ENCODE measurements around the gene AFP. TPM values are rescaled to one million over a fixed set of nuclear protein-coding genes. Genes with fewer than 3 reads are reported as not detected.

The AFP gene
- total and polyA plus RNA-seq, 2 donors, result 0.66 to 1.3 TPM

DNA sequence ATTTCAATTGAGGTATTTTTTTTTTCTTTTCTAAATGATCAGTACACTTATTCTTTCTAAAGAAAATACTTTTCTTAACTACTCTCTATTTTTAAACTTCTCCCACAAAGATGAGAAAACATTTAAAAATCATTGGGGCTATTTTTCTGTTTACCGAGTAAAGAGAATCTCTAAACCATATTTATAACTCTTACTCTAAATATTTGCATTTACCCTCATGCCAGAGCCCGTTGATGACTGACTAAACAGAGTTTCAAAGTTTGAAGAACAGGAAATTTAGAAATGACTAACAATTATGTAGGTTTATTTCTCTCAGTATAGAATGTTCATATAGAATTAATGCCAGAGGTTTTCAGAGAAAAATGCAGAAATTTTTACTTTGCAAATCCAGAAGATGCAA, 34.6 kb upstream of the AFP start:
- Histone ChIP-seq H3K27me3 (ENCODE audit: control insufficient read depth in 2 of 2, insufficient read depth in 1 of 2, low read length in 1 of 2) (peaks cover 0 to 5% of the 10 kb centered on the region in 2 donors), H3K27ac (ENCODE audit: low read depth in 1 of 2, low read length in 1 of 2) (no peak overlapping the region), H3K4me3 (ENCODE audit: low read length in 2 of 2) (no peak overlapping the region), H3K4me1 (ENCODE audit: control insufficient read depth in 2 of 2, insufficient read depth in 2 of 2, low read length in 2 of 2) (no peaks in the 10 kb centered on the region), H3K36me3 (ENCODE audit: control insufficient read depth in 2 of 2, insufficient read depth in 2 of 2, low read length in 1 of 2) (no peaks in the 10 kb centered on the region), H3K9me3 (ENCODE audit: control insufficient read depth in 2 of 2, insufficient read depth in 1 of 2, low read length in 1 of 2) (no peaks in the 10 kb centered on the region)
- DNase-seq (ENCODE audit: low read depth in 6 of 9, low spot score in 9 of 9), result no peak
- 89% methylated on average over 2 of the region's 2 CpGs for WGBS

DNA sequence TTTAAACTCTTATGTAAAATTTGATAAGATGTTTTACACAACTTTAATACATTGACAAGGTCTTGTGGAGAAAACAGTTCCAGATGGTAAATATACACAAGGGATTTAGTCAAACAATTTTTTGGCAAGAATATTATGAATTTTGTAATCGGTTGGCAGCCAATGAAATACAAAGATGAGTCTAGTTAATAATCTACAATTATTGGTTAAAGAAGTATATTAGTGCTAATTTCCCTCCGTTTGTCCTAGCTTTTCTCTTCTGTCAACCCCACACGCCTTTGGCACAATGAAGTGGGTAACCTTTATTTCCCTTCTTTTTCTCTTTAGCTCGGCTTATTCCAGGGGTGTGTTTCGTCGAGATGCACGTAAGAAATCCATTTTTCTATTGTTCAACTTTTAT, 32.0 kb upstream of the AFP start, which contains the start of gene ALB:
Gene ALB, plus strand, starts transcription at position 246 of the 400 bp plus-strand sequence. Its CDS starts 41 bp downstream, at position 287.
- Histone ChIP-seq H3K4me1 (ENCODE audit: control insufficient read depth in 2 of 2, insufficient read depth in 2 of 2, low read length in 2 of 2) (no peaks in the 10 kb centered on the region), H3K36me3 (ENCODE audit: control insufficient read depth in 2 of 2, insufficient read depth in 2 of 2, low read length in 1 of 2) (no peaks in the 10 kb centered on the region), H3K4me3 (ENCODE audit: low read length in 2 of 2) (no peak within 1 kb of the TSS), H3K27me3 (ENCODE audit: control insufficient read depth in 2 of 2, insufficient read depth in 1 of 2, low read length in 1 of 2) (no peaks in the 10 kb centered on the region), H3K9me3 (ENCODE audit: control insufficient read depth in 2 of 2, insufficient read depth in 1 of 2, low read length in 1 of 2) (no peaks in the 10 kb centered on the region), H3K27ac (ENCODE audit: low read depth in 1 of 2, low read length in 1 of 2) (no peak within 1 kb of the TSS)
- WGBS, result 96% methylated on average over 7 of the region's 7 CpGs
- no peak for DNase-seq (ENCODE audit: low read depth in 6 of 9, low spot score in 9 of 9)

DNA sequence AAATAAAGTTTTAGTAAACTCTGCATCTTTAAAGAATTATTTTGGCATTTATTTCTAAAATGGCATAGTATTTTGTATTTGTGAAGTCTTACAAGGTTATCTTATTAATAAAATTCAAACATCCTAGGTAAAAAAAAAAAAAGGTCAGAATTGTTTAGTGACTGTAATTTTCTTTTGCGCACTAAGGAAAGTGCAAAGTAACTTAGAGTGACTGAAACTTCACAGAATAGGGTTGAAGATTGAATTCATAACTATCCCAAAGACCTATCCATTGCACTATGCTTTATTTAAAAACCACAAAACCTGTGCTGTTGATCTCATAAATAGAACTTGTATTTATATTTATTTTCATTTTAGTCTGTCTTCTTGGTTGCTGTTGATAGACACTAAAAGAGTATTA, 31.6 kb upstream of the AFP start:
- no peak for DNase-seq (ENCODE audit: low read depth in 6 of 9, low spot score in 9 of 9)
- H3K27ac ChIP-seq (ENCODE audit: low read depth in 1 of 2, low read length in 1 of 2), result no peak overlapping the region
- H3K4me1 ChIP-seq (ENCODE audit: control insufficient read depth in 2 of 2, insufficient read depth in 2 of 2, low read length in 2 of 2), result no peaks in the 10 kb centered on the region
- H3K27me3 ChIP-seq (ENCODE audit: control insufficient read depth in 2 of 2, insufficient read depth in 1 of 2, low read length in 1 of 2), result no peaks in the 10 kb centered on the region
- no peaks in the 10 kb centered on the region for H3K36me3 ChIP-seq (ENCODE audit: control insufficient read depth in 2 of 2, insufficient read depth in 2 of 2, low read length in 1 of 2)
- no peak overlapping the region for H3K4me3 ChIP-seq (ENCODE audit: low read length in 2 of 2)
- H3K9me3 ChIP-seq (ENCODE audit: control insufficient read depth in 2 of 2, insufficient read depth in 1 of 2, low read length in 1 of 2), result no peaks in the 10 kb centered on the region
- WGBS, result 100% methylated on average over 1 of the region's 1 CpG

DNA sequence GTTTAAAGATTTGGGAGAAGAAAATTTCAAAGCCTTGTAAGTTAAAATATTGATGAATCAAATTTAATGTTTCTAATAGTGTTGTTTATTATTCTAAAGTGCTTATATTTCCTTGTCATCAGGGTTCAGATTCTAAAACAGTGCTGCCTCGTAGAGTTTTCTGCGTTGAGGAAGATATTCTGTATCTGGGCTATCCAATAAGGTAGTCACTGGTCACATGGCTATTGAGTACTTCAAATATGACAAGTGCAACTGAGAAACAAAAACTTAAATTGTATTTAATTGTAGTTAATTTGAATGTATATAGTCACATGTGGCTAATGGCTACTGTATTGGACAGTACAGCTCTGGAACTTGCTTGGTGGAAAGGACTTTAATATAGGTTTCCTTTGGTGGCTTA, 30.9 kb upstream of the AFP start:
- DNase-seq (ENCODE audit: low read depth in 6 of 9, low spot score in 9 of 9), result no peak
- Histone ChIP-seq H3K27ac (ENCODE audit: low read depth in 1 of 2, low read length in 1 of 2) (no peak overlapping the region), H3K4me3 (ENCODE audit: low read length in 2 of 2) (no peak overlapping the region), H3K36me3 (ENCODE audit: control insufficient read depth in 2 of 2, insufficient read depth in 2 of 2, low read length in 1 of 2) (no peaks in the 10 kb centered on the region), H3K4me1 (ENCODE audit: control insufficient read depth in 2 of 2, insufficient read depth in 2 of 2, low read length in 2 of 2) (no peaks in the 10 kb centered on the region), H3K27me3 (ENCODE audit: control insufficient read depth in 2 of 2, insufficient read depth in 1 of 2, low read length in 1 of 2) (no peaks in the 10 kb centered on the region), H3K9me3 (ENCODE audit: control insufficient read depth in 2 of 2, insufficient read depth in 1 of 2, low read length in 1 of 2) (no peaks in the 10 kb centered on the region)
- WGBS, result 97% methylated on average over 2 of the region's 2 CpGs

DNA sequence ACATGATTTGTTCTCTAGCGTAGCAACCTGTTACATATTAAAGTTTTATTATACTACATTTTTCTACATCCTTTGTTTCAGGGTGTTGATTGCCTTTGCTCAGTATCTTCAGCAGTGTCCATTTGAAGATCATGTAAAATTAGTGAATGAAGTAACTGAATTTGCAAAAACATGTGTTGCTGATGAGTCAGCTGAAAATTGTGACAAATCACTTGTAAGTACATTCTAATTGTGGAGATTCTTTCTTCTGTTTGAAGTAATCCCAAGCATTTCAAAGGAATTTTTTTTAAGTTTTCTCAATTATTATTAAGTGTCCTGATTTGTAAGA, 29.5 kb upstream of the AFP start:
- Histone ChIP-seq H3K4me3 (ENCODE audit: low read length in 2 of 2) (no peak overlapping the region), H3K9me3 (ENCODE audit: control insufficient read depth in 2 of 2, insufficient read depth in 1 of 2, low read length in 1 of 2) (no peaks in the 10 kb centered on the region), H3K27me3 (ENCODE audit: control insufficient read depth in 2 of 2, insufficient read depth in 1 of 2, low read length in 1 of 2) (no peaks in the 10 kb centered on the region), H3K36me3 (ENCODE audit: control insufficient read depth in 2 of 2, insufficient read depth in 2 of 2, low read length in 1 of 2) (no peaks in the 10 kb centered on the region), H3K27ac (ENCODE audit: low read depth in 1 of 2, low read length in 1 of 2) (no peak overlapping the region), H3K4me1 (ENCODE audit: control insufficient read depth in 2 of 2, insufficient read depth in 2 of 2, low read length in 2 of 2) (no peaks in the 10 kb centered on the region)
- WGBS, result 100% methylated on average over 1 of the region's 1 CpG
- DNase-seq (ENCODE audit: low read depth in 6 of 9, low spot score in 9 of 9), result no peak

DNA sequence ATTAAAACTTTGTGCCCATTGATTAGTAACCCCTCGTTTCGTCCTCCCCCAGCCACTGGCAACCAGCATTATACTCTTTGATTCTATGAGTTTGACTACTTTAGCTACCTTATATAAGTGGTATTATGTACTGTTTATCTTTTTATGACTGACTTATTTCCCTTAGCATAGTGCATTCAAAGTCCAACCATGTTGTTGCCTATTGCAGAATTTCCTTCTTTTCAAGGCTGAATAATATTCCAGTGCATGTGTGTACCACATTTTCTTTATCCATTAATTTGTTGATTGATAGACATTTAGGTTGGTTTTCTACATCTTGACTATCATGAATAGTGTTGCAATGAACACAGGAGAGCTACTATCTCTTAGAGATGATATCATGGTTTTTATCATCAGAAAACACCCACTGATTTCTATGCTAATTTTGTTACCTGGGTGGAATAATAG, 28.8 kb upstream of the AFP start:
- 99% methylated on average over 2 of the region's 2 CpGs for WGBS
- no peaks in the 10 kb centered on the region for H3K4me1 ChIP-seq (ENCODE audit: control insufficient read depth in 2 of 2, insufficient read depth in 2 of 2, low read length in 2 of 2)
- no peak for DNase-seq (ENCODE audit: low read depth in 6 of 9, low spot score in 9 of 9)
- H3K27ac ChIP-seq (ENCODE audit: low read depth in 1 of 2, low read length in 1 of 2), result no peak overlapping the region
- no peak overlapping the region for H3K4me3 ChIP-seq (ENCODE audit: low read length in 2 of 2)
- no peaks in the 10 kb centered on the region for H3K27me3 ChIP-seq (ENCODE audit: control insufficient read depth in 2 of 2, insufficient read depth in 1 of 2, low read length in 1 of 2)
- no peaks in the 10 kb centered on the region for H3K9me3 ChIP-seq (ENCODE audit: control insufficient read depth in 2 of 2, insufficient read depth in 1 of 2, low read length in 1 of 2)
- H3K36me3 ChIP-seq (ENCODE audit: control insufficient read depth in 2 of 2, insufficient read depth in 2 of 2, low read length in 1 of 2), result no peaks in the 10 kb centered on the region

DNA sequence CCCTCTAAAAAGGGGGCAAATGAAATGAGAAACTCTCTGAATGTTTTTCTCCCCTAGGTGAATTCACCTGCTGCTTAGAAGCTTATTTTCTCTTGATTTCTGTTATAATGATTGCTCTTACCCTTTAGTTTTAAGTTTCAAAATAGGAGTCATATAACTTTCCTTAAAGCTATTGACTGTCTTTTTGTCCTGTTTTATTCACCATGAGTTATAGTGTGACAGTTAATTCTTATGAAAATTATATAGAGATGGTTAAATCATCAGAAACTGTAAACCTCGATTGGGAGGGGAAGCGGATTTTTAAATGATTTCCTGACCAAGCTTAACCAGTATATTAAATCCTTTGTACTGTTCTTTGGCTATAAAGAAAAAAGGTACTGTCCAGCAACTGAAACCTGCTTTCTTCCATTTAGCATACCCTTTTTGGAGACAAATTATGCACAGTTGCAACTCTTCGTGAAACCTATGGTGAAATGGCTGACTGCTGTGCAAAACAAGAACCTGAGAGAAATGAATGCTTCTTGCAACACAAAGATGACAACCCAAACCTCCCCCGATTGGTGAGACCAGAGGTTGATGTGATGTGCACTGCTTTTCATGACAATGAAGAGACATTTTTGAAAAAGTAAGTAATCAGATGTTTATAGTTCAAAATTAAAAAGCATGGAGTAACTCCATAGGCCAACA, 27.7 kb upstream of the AFP start:
- DNase-seq (ENCODE audit: low read depth in 6 of 9, low spot score in 9 of 9), result no peak
- Histone ChIP-seq H3K27me3 (ENCODE audit: control insufficient read depth in 2 of 2, insufficient read depth in 1 of 2, low read length in 1 of 2) (no peaks in the 10 kb centered on the region), H3K4me1 (ENCODE audit: control insufficient read depth in 2 of 2, insufficient read depth in 2 of 2, low read length in 2 of 2) (no peaks in the 10 kb centered on the region), H3K9me3 (ENCODE audit: control insufficient read depth in 2 of 2, insufficient read depth in 1 of 2, low read length in 1 of 2) (no peaks in the 10 kb centered on the region), H3K27ac (ENCODE audit: low read depth in 1 of 2, low read length in 1 of 2) (no peak overlapping the region), H3K4me3 (ENCODE audit: low read length in 2 of 2) (no peak overlapping the region), H3K36me3 (ENCODE audit: control insufficient read depth in 2 of 2, insufficient read depth in 2 of 2, low read length in 1 of 2) (no peaks in the 10 kb centered on the region)
- WGBS, result 85% methylated on average over 4 of the region's 4 CpGs

DNA sequence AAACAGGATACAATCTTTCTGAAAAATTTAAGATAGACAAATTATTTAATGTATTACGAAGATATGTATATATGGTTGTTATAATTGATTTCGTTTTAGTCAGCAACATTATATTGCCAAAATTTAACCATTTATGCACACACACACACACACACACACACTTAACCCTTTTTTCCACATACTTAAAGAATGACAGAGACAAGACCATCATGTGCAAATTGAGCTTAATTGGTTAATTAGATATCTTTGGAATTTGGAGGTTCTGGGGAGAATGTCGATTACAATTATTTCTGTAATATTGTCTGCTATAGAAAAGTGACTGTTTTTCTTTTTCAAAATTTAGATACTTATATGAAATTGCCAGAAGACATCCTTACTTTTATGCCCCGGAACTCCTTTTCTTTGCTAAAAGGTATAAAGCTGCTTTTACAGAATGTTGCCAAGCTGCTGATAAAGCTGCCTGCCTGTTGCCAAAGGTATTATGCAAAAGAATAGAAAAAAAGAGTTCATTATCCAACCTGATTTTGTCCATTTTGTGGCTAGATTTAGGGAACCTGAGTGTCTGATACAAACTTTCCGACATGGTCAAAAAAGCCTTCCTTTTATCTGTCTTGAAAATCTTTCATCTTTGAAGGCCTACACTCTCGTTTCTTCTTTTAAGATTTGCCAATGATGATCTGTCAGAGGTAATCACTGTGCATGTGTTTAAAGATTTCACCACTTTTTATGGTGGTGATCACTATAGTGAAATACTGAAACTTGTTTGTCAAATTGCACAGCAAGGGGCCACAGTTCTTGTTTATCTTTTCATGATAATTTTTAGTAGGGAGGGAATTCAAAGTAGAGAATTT, 26.8 kb upstream of the AFP start:
- Histone ChIP-seq H3K4me1 (ENCODE audit: control insufficient read depth in 2 of 2, insufficient read depth in 2 of 2, low read length in 2 of 2) (no peaks in the 10 kb centered on the region), H3K27ac (ENCODE audit: low read depth in 1 of 2, low read length in 1 of 2) (no peak overlapping the region), H3K27me3 (ENCODE audit: control insufficient read depth in 2 of 2, insufficient read depth in 1 of 2, low read length in 1 of 2) (no peaks in the 10 kb centered on the region), H3K36me3 (ENCODE audit: control insufficient read depth in 2 of 2, insufficient read depth in 2 of 2, low read length in 1 of 2) (no peaks in the 10 kb centered on the region), H3K4me3 (ENCODE audit: low read length in 2 of 2) (no peak overlapping the region), H3K9me3 (ENCODE audit: control insufficient read depth in 2 of 2, insufficient read depth in 1 of 2, low read length in 1 of 2) (no peaks in the 10 kb centered on the region)
- WGBS, result 93% methylated on average over 6 of the region's 6 CpGs
- DNase-seq (ENCODE audit: low read depth in 6 of 9, low spot score in 9 of 9), result no peak

DNA sequence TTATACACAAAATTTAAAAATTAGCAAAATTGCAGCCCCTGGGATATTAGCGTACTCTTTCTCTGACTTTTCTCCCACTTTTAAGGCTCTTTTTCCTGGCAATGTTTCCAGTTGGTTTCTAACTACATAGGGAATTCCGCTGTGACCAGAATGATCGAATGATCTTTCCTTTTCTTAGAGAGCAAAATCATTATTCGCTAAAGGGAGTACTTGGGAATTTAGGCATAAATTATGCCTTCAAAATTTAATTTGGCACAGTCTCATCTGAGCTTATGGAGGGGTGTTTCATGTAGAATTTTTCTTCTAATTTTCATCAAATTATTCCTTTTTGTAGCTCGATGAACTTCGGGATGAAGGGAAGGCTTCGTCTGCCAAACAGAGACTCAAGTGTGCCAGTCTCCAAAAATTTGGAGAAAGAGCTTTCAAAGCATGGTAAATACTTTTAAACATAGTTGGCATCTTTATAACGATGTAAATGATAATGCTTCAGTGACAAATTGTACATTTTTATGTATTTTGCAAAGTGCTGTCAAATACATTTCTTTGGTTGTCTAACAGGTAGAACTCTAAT, 26.0 kb upstream of the AFP start:
- no peaks in the 10 kb centered on the region for H3K27me3 ChIP-seq (ENCODE audit: control insufficient read depth in 2 of 2, insufficient read depth in 1 of 2, low read length in 1 of 2)
- H3K4me1 ChIP-seq (ENCODE audit: control insufficient read depth in 2 of 2, insufficient read depth in 2 of 2, low read length in 2 of 2), result no peaks in the 10 kb centered on the region
- H3K36me3 ChIP-seq (ENCODE audit: control insufficient read depth in 2 of 2, insufficient read depth in 2 of 2, low read length in 1 of 2), result no peaks in the 10 kb centered on the region
- 97% methylated on average over 8 of the region's 8 CpGs for WGBS
- no peak overlapping the region for H3K27ac ChIP-seq (ENCODE audit: low read depth in 1 of 2, low read length in 1 of 2)
- DNase-seq (ENCODE audit: low read depth in 6 of 9, low spot score in 9 of 9), result no peak
- H3K4me3 ChIP-seq (ENCODE audit: low read length in 2 of 2), result no peak overlapping the region
- no peaks in the 10 kb centered on the region for H3K9me3 ChIP-seq (ENCODE audit: control insufficient read depth in 2 of 2, insufficient read depth in 1 of 2, low read length in 1 of 2)
